IPS-11a (cell line): Measurements from ENCODE around the gene MS4A8.
"Not testable (repeated sequence)": the region's sequence is repeated elsewhere in the genome, so short reads cannot be mapped to it uniquely, and the experiment has no call there.

Experiments
- H3K4me3 ChIP-seq: one replicate; pipeline ENCODE4 v1.5.1; 2013; ENCODE audit warnings: low read depth, low read length, control low read depth

MS4A8 gene

GRCh38 chr11:60724420-60724819, 25.0 kb downstream of the MS4A8 start, which contains the start of gene MS4A18:
MS4A18 (plus strand) TSS chr11:60724720.
- H3K4me3 ChIP-seq = no peak within 1 kb of the TSS

GRCh38 chr11:60725592-60725991, 26.2 kb downstream of the MS4A8 start:
- no peak overlapping the region for H3K4me3 ChIP-seq

- no peak overlapping the region for H3K4me3 ChIP-seq
Measured at GRCh38 chr11:60731586-60731985, 32.2 kb downstream of the MS4A8 start.

GRCh38 chr11:60734279-60734678, 34.9 kb downstream of the MS4A8 start:
- H3K4me3 ChIP-seq = no peak overlapping the region

- H3K4me3 ChIP-seq = no peak overlapping the region
Measured at GRCh38 chr11:60739114-60739513, 39.7 kb downstream of the MS4A8 start.

GRCh38 chr11:60740573-60740972, 41.2 kb downstream of the MS4A8 start:
- no peak overlapping the region for H3K4me3 ChIP-seq

- H3K4me3 ChIP-seq = no peak overlapping the region
Measured at GRCh38 chr11:60741421-60741820, 42.0 kb downstream of the MS4A8 start.

GRCh38 chr11:60743058-60743457, 43.6 kb downstream of the MS4A8 start:
- no peak overlapping the region for H3K4me3 ChIP-seq

GRCh38 chr11:60744114-60744513, 44.7 kb downstream of the MS4A8 start:
- H3K4me3 ChIP-seq = no peak overlapping the region

- H3K4me3 ChIP-seq = no peak overlapping the region
Measured at GRCh38 chr11:60747359-60747873, 48.0 kb downstream of the MS4A8 start.

- no peak overlapping the region for H3K4me3 ChIP-seq
Measured at GRCh38 chr11:60748225-60748624, 48.8 kb downstream of the MS4A8 start.

- H3K4me3 ChIP-seq = no peak overlapping the region
Measured at GRCh38 chr11:60748821-60749220, 49.4 kb downstream of the MS4A8 start.

GRCh38 chr11:60750911-60751310, 51.5 kb downstream of the MS4A8 start:
- H3K4me3 ChIP-seq = no peak overlapping the region

GRCh38 chr11:60753309-60753708, 53.9 kb downstream of the MS4A8 start:
- H3K4me3 ChIP-seq = no peak overlapping the region

GRCh38 chr11:60754887-60755286, 55.5 kb downstream of the MS4A8 start:
- no peak overlapping the region for H3K4me3 ChIP-seq

- no peak within 1 kb of the TSS for H3K4me3 ChIP-seq
Measured at GRCh38 chr11:60756307-60757032, 57.1 kb downstream of the MS4A8 start, which contains the start of gene MS4A15. MS4A15 (plus strand) TSS chr11:60756867; CDS start chr11:60763734, 6,867 bp downstream.

- no peak overlapping the region for H3K4me3 ChIP-seq
Measured at GRCh38 chr11:60757231-60757800, 57.9 kb downstream of the MS4A8 start.

GRCh38 chr11:60758671-60759070, 59.3 kb downstream of the MS4A8 start:
- H3K4me3 ChIP-seq = not testable (repeated sequence)

- not testable (repeated sequence) for H3K4me3 ChIP-seq
Measured at GRCh38 chr11:60759438-60760225, 60.2 kb downstream of the MS4A8 start.

GRCh38 chr11:60761436-60762190, 62.2 kb downstream of the MS4A8 start:
- no peak overlapping the region for H3K4me3 ChIP-seq
